Thyroid gland (tissue), 4 donors: ENCODE measurements around the gene LRIT1. TPM values are rescaled to one million over a fixed set of nuclear protein-coding genes. Genes with fewer than 3 reads are reported as not detected.

ENCODE experiments used
- DNase-seq, 2 donors: peaks; one replicate each; pipeline ENCODE4 v3.0.0-alpha.2; 2019
- H3K27ac ChIP-seq, 3 donors: fragments of 200-600 bp; sonication (generic); 1 replicate in 2 of 3; 2 replicates in 1 of 3; pipeline ENCODE4 v1.5.1; 2016 to 2019; ENCODE audit warnings: mild to moderate bottlenecking in 1 of 3, moderate library complexity in 1 of 3
- H3K27me3 ChIP-seq: fragments of 200-600 bp; sonication (generic); one replicate; pipeline ENCODE4 v1.5.1; 2019
- H3K36me3 ChIP-seq, 2 donors: fragments of 200-600 bp; sonication (generic); one replicate each; pipeline ENCODE4 v1.5.1; 2016 to 2019
- H3K4me1 ChIP-seq, 2 donors: fragments of 200-600 bp; sonication (generic); one replicate each; pipeline ENCODE4 v1.5.1; 2017 to 2019
- H3K4me3 ChIP-seq, 3 donors: fragments of 200-600 bp; sonication (generic); replicated peaks in 1 of 3; 1 replicate in 2 of 3; 2 replicates in 1 of 3; pipeline ENCODE4 v1.5.1; 2016; ENCODE audit warnings: mild to moderate bottlenecking in 1 of 3
- H3K9me3 ChIP-seq: fragments of 200-600 bp; sonication (generic); one replicate; pipeline ENCODE4 v1.5.1; 2017
- POLR2A ChIP-seq, 2 donors: fragments of 450-650 bp; IDR thresholded peaks; one replicate each; pipeline ENCODE4 v1.6.1; 2017; ENCODE audit warnings: antibody characterized with exemption in 2 of 2, mild to moderate bottlenecking in 2 of 2, moderate library complexity in 1 of 2
- WGBS, 2 donors: methylation state at CpG; one replicate each; pipeline ENCODE4 v1.1.5; 2017; 5-methylcytosine and 5-hydroxymethylcytosine counted together
- intact Hi-C: fragments of 100-400 bp; cut with DNase I; formaldehyde crosslinking; loops from one replicate; pipeline ENCODE4 v1.15.1; 2023
- total RNA-seq, 4 donors: library from RNA; depleted of rRNA; stranded (reverse); fragments of >200 nt; gene quantifications; one replicate each; pipeline ENCODE4 v1.2.3, GENCODE V29; 2016
- TF ChIP-seq, protein P1 (sequence below), 6 experiments: fragments of 200-600 bp in 3 of 6; fragments of 450-650 bp in 3 of 6; sonication (generic) in 3 of 6; IDR thresholded peaks; one replicate each; pipeline ENCODE4 v1.5.1; 2016 to 2019; ENCODE audit warnings: antibody characterized with exemption in 6 of 6, mild to moderate bottlenecking in 2 of 6, inconsistent platforms in 1 of 6, moderate library complexity in 1 of 6

The LRIT1 gene
- total RNA-seq, 4 donors from 2014 or later: not detected

DNA sequence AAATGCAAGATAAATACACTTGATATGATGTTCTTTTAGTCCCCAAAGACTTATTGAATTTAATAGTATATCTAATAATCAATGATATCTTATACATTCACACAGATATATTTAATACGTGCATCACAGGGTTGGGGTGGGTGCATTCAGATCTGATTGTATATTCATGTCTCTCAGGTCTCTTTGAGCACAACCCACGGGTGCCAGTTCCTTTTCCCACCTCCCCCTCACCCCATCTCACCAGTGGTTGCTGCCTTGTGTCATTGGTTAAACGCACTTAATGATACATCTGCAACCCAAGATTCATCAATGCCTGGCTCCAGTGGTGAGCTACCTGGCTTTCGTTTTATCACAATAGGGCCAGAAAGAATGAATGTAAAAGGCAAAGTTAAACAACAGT, 6.2 kb downstream of the LRIT1 start:
- Histone ChIP-seq H3K9me3 (no peaks in the 10 kb centered on the region), H3K36me3 (no peaks in the 10 kb centered on the region), H3K27me3 (no peaks in the 10 kb centered on the region), H3K4me1 (peaks cover 6 to 9% of the 10 kb centered on the region in 2 donors), H3K27ac (no peak overlapping the region), H3K4me3 (no peak overlapping the region)
- WGBS, 2 donors: 81 to 86% methylated on average over 4 of the region's 4 CpGs
- TF ChIP-seq, protein P1, sequence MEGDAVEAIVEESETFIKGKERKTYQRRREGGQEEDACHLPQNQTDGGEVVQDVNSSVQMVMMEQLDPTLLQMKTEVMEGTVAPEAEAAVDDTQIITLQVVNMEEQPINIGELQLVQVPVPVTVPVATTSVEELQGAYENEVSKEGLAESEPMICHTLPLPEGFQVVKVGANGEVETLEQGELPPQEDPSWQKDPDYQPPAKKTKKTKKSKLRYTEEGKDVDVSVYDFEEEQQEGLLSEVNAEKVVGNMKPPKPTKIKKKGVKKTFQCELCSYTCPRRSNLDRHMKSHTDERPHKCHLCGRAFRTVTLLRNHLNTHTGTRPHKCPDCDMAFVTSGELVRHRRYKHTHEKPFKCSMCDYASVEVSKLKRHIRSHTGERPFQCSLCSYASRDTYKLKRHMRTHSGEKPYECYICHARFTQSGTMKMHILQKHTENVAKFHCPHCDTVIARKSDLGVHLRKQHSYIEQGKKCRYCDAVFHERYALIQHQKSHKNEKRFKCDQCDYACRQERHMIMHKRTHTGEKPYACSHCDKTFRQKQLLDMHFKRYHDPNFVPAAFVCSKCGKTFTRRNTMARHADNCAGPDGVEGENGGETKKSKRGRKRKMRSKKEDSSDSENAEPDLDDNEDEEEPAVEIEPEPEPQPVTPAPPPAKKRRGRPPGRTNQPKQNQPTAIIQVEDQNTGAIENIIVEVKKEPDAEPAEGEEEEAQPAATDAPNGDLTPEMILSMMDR (IDR thresholded peaks at IDR 0.05): no peak
- TF ChIP-seq POLR2A (IDR thresholded peaks at IDR 0.05): no peak
- intact Hi-C loops: no loop called here
- DNase-seq: no peak

DNA sequence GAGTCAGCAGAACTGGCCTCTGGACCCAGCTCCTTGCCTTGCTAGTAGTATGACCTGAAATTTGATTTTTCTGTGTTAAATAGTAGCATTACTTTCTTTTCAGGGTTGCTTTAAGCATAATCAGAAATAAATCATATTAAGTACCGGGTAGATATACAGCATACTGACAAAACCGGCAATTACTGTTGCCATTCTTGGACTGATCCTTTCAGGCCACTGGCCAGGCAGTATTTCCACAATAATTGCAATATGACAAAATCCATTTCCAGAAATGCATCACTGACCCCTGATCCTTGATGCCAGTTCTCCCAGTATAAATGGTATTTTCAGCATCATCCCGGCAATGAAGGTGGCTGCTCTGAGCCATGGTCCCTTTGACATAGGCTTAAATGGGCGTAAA, 6.9 kb downstream of the LRIT1 start:
- 76 to 91% methylated on average over 4 of the region's 4 CpGs for WGBS, 2 donors
- no peak for DNase-seq
- no peaks in the 10 kb centered on the region for H3K9me3 ChIP-seq
- no peak overlapping the region for H3K4me3 ChIP-seq
- H3K27ac ChIP-seq: no peak overlapping the region
- no peaks in the 10 kb centered on the region for H3K36me3 ChIP-seq
- peaks cover 6 to 12% of the 10 kb centered on the region in 2 donors for H3K4me1 ChIP-seq
- intact Hi-C loops: no loop called here
- TF ChIP-seq, protein P1 (IDR thresholded peaks at IDR 0.05): no peak
- TF ChIP-seq POLR2A (IDR thresholded peaks at IDR 0.05): no peak
- no peaks in the 10 kb centered on the region for H3K27me3 ChIP-seq

DNA sequence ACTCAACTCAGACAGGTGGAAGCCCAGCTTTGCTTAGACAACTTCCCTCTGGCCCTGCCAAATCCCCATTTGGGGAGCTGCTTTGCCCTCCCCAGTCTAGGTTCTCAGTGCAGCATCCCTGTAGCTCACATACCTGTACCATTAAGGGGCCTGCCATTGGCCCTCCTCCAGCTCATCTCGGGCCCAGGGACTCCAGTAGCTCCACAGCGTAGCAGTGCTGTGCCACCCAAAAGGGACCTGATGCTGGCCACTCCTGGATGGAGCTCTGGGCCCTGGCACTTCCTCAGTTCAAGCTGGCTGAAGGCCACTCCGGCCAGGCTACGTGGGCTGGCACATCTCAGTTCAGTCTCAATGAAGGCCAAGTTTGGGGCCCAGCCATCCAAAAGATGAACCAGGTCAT, 7.4 kb downstream of the LRIT1 start:
- Histone ChIP-seq H3K27ac (no peak overlapping the region), H3K9me3 (no peaks in the 10 kb centered on the region), H3K4me3 (no peak overlapping the region), H3K36me3 (no peaks in the 10 kb centered on the region), H3K4me1 (peaks cover 6 to 12% of the 10 kb centered on the region in 2 donors), H3K27me3 (no peaks in the 10 kb centered on the region)
- intact Hi-C loops: no loop called here
- DNase-seq: no peak
- TF ChIP-seq POLR2A (IDR thresholded peaks at IDR 0.05): no peak
- TF ChIP-seq, protein P1 (IDR thresholded peaks at IDR 0.05): no peak
- WGBS, 2 donors: 92 to 95% methylated on average over 4 of the region's 4 CpGs

DNA sequence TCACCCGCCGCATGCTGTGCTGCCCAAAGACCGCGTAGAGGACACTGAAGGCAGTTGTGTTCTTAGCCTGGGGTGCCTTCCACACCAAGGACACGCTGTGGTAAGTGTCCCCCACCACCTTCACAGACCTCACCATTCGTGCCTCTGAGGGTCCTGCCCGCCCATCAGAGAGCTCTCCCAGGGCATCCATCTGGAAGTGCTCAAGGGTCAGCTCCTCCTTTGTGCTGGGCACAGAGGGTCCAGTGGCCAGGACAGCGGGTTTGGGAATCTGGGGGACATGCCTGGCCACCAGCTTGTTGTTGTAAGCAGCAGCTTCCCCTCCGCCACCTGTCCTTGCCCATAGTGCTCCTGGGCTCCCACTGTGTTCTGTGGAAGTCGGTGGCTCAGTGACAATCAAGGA, 9.0 kb downstream of the LRIT1 start:
- Histone ChIP-seq H3K4me3 (no peak overlapping the region), H3K27ac (no peak overlapping the region), H3K9me3 (no peaks in the 10 kb centered on the region), H3K36me3 (no peaks in the 10 kb centered on the region), H3K4me1 (peaks cover 6 to 12% of the 10 kb centered on the region in 2 donors), H3K27me3 (no peaks in the 10 kb centered on the region)
- DNase-seq: no peak
- TF ChIP-seq, protein P1 (IDR thresholded peaks at IDR 0.05): no peak
- TF ChIP-seq POLR2A (IDR thresholded peaks at IDR 0.05): no peak
- 90 to 93% methylated on average over 8 to 10 of the region's 10 CpGs for WGBS, 2 donors
- intact Hi-C loops: no loop called here

DNA sequence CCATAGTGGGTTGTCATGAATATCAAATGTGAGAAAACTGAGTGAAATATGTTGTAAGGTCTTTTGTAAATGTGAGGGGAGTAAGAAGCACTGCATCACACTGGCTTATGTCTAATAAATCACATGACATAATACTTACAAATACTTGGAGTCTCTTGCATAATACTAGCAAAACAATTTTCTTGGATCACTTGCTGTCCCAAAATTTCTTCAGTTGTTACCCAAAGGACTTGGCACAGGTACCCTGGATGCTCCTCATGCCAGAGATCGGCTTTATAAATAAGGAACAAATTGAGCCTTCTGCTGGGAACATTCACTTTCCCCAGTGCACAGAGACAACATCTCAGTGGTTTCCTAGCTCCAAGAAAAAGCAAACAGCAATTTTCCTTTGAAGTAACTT, 11.0 kb downstream of the LRIT1 start:
- no peak for TF ChIP-seq POLR2A (IDR thresholded peaks at IDR 0.05)
- H3K27ac ChIP-seq: no peak overlapping the region
- WGBS, 2 donors: 43 to 50% methylated on average over 1 of the region's 1 CpG
- H3K4me3 ChIP-seq: no peak overlapping the region
- H3K4me1 ChIP-seq: peaks cover 6 to 12% of the 10 kb centered on the region in 2 donors
- no peaks in the 10 kb centered on the region for H3K27me3 ChIP-seq
- DNase-seq: peak; percentile 31 to 50
- H3K9me3 ChIP-seq: no peaks in the 10 kb centered on the region
- no peaks in the 10 kb centered on the region for H3K36me3 ChIP-seq
- intact Hi-C loops: no loop called here

DNA sequence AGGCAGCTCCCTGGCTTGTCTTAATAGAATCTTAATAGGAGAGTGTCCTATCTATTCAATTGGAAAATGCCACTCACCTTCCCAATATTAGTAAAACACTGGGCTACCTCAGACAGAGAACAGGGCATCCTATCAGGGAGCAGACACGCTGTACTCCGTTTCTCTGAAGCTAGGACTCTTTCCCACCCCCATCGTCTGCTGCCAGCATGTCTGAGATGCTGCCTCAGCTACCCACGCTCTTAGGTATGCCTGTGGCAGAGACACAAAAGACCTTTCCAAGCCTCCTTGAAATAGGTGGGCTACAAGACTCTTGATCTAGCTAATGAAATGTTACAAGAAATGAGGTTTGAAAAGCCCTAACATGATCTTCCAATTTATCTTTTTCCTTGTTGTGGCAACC, 13.5 kb downstream of the LRIT1 start:
- Histone ChIP-seq H3K9me3 (no peaks in the 10 kb centered on the region), H3K4me3 (no peak overlapping the region), H3K27ac (no peak overlapping the region), H3K36me3 (no peaks in the 10 kb centered on the region), H3K4me1 (peaks cover 6 to 12% of the 10 kb centered on the region in 2 donors), H3K27me3 (no peaks in the 10 kb centered on the region)
- 59 to 84% methylated on average over 4 of the region's 4 CpGs for WGBS, 2 donors
- TF ChIP-seq POLR2A (IDR thresholded peaks at IDR 0.05): no peak
- intact Hi-C loops: no loop called here
- DNase-seq: no peak
